Spleen (tissue), 7 donors: ENCODE results near the gene TSPAN9.

ENCODE experiments used
- CTCF ChIP-seq, 11 experiments: fragments of 200-600 bp in 7 of 11; fragments of 450-650 bp in 4 of 11; sonication (generic) in 4 of 11; IDR thresholded peaks in 8 of 11; conservative IDR thresholded peaks in 3 of 11; 1 replicate in 7 of 11; 2 replicates in 4 of 11; pipeline versions ENCODE4 v1.4.0 to v1.8.0; 2016 to 2021; ENCODE audit warnings: antibody characterized with exemption in 11 of 11, inconsistent platforms in 4 of 11, mild to moderate bottlenecking in 1 of 11
- POLR2A ChIP-seq, 3 donors: fragments of 450-650 bp; IDR thresholded peaks; one replicate each; pipeline ENCODE4 v1.5.1; 2017; ENCODE audit warnings: antibody characterized with exemption in 3 of 3, mild to moderate bottlenecking in 1 of 3
- POLR2AphosphoS5 ChIP-seq, 3 donors: sonication (generic); formaldehyde crosslinking; IDR thresholded peaks; one replicate each; pipeline ENCODE4 v1.5.1; 2017; ENCODE audit warnings: antibody characterized with exemption in 3 of 3
- donor health status: DM: no; HTN: no; CAD: no; lungs with moderate emphysema.
- donor health status: DM: no; HTN: no; CAD: no.
- donor health status: DM: no; HTN: no; CAD: no.

- no peak for TF ChIP-seq CTCF (IDR thresholded peaks at IDR 0.05 in 8 of 11, conservative IDR thresholded peaks at IDR 0.05 in 3 of 11)
- no peak for TF ChIP-seq POLR2A (IDR thresholded peaks at IDR 0.05)
- TF ChIP-seq POLR2AphosphoS5 (IDR thresholded peaks at IDR 0.05): no peak
Measured at GRCh38 chr12:3172124-3173007, 95.2 kb downstream of the TSPAN9 start.
